Transverse colon (tissue), 3 donors: ENCODE measurements around the gene TARS2.

Experiments used
- CTCF ChIP-seq, 5 experiments: fragments of 200-600 bp in 3 of 5; fragments of 450-650 bp in 2 of 5; sonication (generic) in 3 of 5; IDR thresholded peaks; 1 replicate in 2 of 5; 2 replicates in 3 of 5; pipeline ENCODE4 v1.5.1; 2016 to 2017; ENCODE audit warnings: antibody characterized with exemption in 5 of 5, inconsistent platforms in 3 of 5, mild to moderate bottlenecking in 2 of 5, moderate library complexity in 1 of 5
- POLR2A ChIP-seq: fragments of 450-650 bp; IDR thresholded peaks from one replicate; pipeline ENCODE4 v1.6.1; 2016; ENCODE audit warnings: antibody characterized with exemption, mild to moderate bottlenecking, moderate library complexity

GRCh38 chr1:150469291-150469690 lies 17.9 kb upstream of the TARS2 start:
- TF ChIP-seq CTCF (IDR thresholded peaks at IDR 0.05) (no peak), POLR2A (no peak)
